IMR-90 (cell line): ENCODE measurements around the gene CHPF2. TPM values are rescaled to one million over a fixed set of nuclear protein-coding genes. Genes with fewer than 3 reads are reported as not detected.

Experiments
- ATAC-seq: fragments of 200-7000 bp; cut with Tn5 transposase; 2 replicates; pipeline ENCODE4 v1.9.1; 2020; ENCODE audit warnings: low read depth, mild to moderate bottlenecking, moderate library complexity
- BruUV-seq: library from RNA; stranded (reverse); fragments of 400-500 nt; replicated peaks from 2 replicates; lab custom pipeline; 2021; lab: Mats Ljungman, UMichigan
- CTCF ChIA-PET: fragments of 300-600 bp; formaldehyde crosslinking; extraction: SDS; loops from one replicate; lab custom pipeline; 2021; ENCODE audit warnings: antibody characterized with exemption; lab: Yijun Ruan, JAX
- POLR2A ChIA-PET: fragments of 300-600 bp; sonication (Branson Sonifier 250); formaldehyde crosslinking; loops from one replicate; lab custom pipeline; 2022; ENCODE audit warnings: antibody characterized with exemption; ENCODE audit not compliant: unreplicated experiment; lab: Charles Lee
- DNase-seq: peaks from one replicate; pipeline ENCODE4 v3.0.0; 2013
- H2AFZ ChIP-seq: replicated peaks from 2 replicates; pipeline ENCODE3; 2013; ENCODE audit warnings: low read length, mild to moderate bottlenecking; ENCODE audit not compliant: poor library complexity
- H2AK5ac ChIP-seq: 2 replicates; pipeline ENCODE4 v1.6.1; 2013; ENCODE audit warnings: low read depth, low read length, inconsistent platforms
- H2AK9ac ChIP-seq: replicated peaks from 2 replicates; pipeline ENCODE3; 2013; ENCODE audit warnings: mild to moderate bottlenecking, low read depth, low read length, moderate library complexity; ENCODE audit not compliant: poor library complexity
- H2BK120ac ChIP-seq: 2 replicates; pipeline ENCODE4 v1.6.1; 2013; ENCODE audit warnings: low read depth, low read length, inconsistent platforms
- H2BK15ac ChIP-seq: 3 replicates; pipeline ENCODE4 v1.6.1; 2013; ENCODE audit warnings: low read depth, low read length, inconsistent platforms
- H2BK20ac ChIP-seq: 2 replicates; pipeline ENCODE4 v1.6.1; 2013; ENCODE audit warnings: low read depth, mild to moderate bottlenecking, inconsistent platforms, low read length, moderate library complexity
- H2BK5ac ChIP-seq: 2 replicates; pipeline ENCODE4 v1.6.1; 2013; ENCODE audit warnings: mild to moderate bottlenecking, low read depth, low read length, inconsistent platforms; ENCODE audit not compliant: poor library complexity, severe bottlenecking
- H3K14ac ChIP-seq: replicated peaks from 2 replicates; pipeline ENCODE4 v1.6.1; 2013; ENCODE audit warnings: low read depth, low read length, inconsistent platforms
- H3K18ac ChIP-seq: 2 replicates; pipeline ENCODE4 v1.6.1; 2013; ENCODE audit warnings: low read depth, low read length, control low read depth
- H3K23ac ChIP-seq: 2 replicates; pipeline ENCODE4 v1.6.1; 2013; ENCODE audit warnings: low read depth, low read length, inconsistent platforms
- H3K27ac ChIP-seq: 2 replicates; pipeline ENCODE4 v1.5.1; 2013; ENCODE audit warnings: mild to moderate bottlenecking, control low read depth, low read length; ENCODE audit not compliant: insufficient read depth
- H3K27me3 ChIP-seq: 2 replicates; pipeline ENCODE4 v1.6.1; 2013; ENCODE audit warnings: low read length; ENCODE audit not compliant: control insufficient read depth, insufficient read depth
- H3K36me3 ChIP-seq: 2 replicates; pipeline ENCODE4 v1.6.1; 2013; ENCODE audit warnings: low read length, mixed read lengths; ENCODE audit not compliant: control insufficient read depth, insufficient read depth
- H3K4ac ChIP-seq: 2 replicates; pipeline ENCODE4 v1.6.1; 2013; ENCODE audit warnings: low read depth, low read length, inconsistent platforms
- H3K4me1 ChIP-seq: 2 replicates; pipeline ENCODE4 v1.6.1; 2013; ENCODE audit warnings: low read length, mixed read lengths; ENCODE audit not compliant: control insufficient read depth, insufficient read depth
- H3K4me2 ChIP-seq: 2 replicates; pipeline ENCODE4 v1.6.1; 2013; ENCODE audit warnings: low read depth, mild to moderate bottlenecking, control low read depth, low read length, moderate library complexity
- H3K4me3 ChIP-seq: 2 replicates; pipeline ENCODE4 v1.5.1; 2013; ENCODE audit warnings: low read depth, mild to moderate bottlenecking, control low read depth, low read length, moderate library complexity; ENCODE audit not compliant: insufficient read depth
- H3K56ac ChIP-seq: 2 replicates; pipeline ENCODE4 v1.6.1; 2013; ENCODE audit warnings: low read length, inconsistent platforms; ENCODE audit not compliant: insufficient read depth; ENCODE audit errors: extremely low read depth
- H3K79me1 ChIP-seq, 2 experiments: 2 replicates each; pipeline ENCODE4 v1.6.1; 2013; ENCODE audit warnings: low read length in 2 of 2, inconsistent platforms in 1 of 2, low read depth in 1 of 2
- H3K9ac ChIP-seq: 2 replicates; pipeline ENCODE4 v1.6.1; 2013; ENCODE audit warnings: low read depth, low read length, control low read depth
- H3K9me1 ChIP-seq: 2 replicates; pipeline ENCODE4 v1.6.1; 2013; ENCODE audit warnings: low read length, inconsistent platforms; ENCODE audit not compliant: insufficient read depth
- H3K9me3 ChIP-seq: 2 replicates; pipeline ENCODE4 v1.6.1; 2013; ENCODE audit warnings: low read length; ENCODE audit not compliant: control insufficient read depth, insufficient read depth
- H4K20me1 ChIP-seq: 2 replicates; pipeline ENCODE4 v1.6.1; 2013; ENCODE audit warnings: low read length, inconsistent platforms; ENCODE audit not compliant: insufficient read depth
- H4K5ac ChIP-seq: 2 replicates; pipeline ENCODE4 v1.6.1; 2013; ENCODE audit warnings: mild to moderate bottlenecking, low read depth, low read length, control low read depth
- H4K8ac ChIP-seq, 2 experiments: 2 replicates each; pipeline ENCODE4 v1.6.1; 2013; ENCODE audit warnings: low read depth in 2 of 2, low read length in 2 of 2, control low read depth in 1 of 2, inconsistent platforms in 1 of 2
- H4K91ac ChIP-seq: 2 replicates; pipeline ENCODE4 v1.6.1; 2013; ENCODE audit warnings: low read depth, low read length, inconsistent platforms; ENCODE audit not compliant: insufficient read depth
- CHD1 ChIP-seq: IDR thresholded peaks from 2 replicates; pipeline ENCODE4 v1.6.1; 2012; ENCODE audit warnings: low read depth, low read length, improper control_type of control experiment
- CTCF ChIP-seq: conservative IDR thresholded peaks from 2 replicates; pipeline ENCODE4 v1.5.1; 2012; ENCODE audit warnings: mild to moderate bottlenecking, low read depth, low read length, improper control_type of control experiment
- ELK1 ChIP-seq: fragments of 150-350 bp; IDR thresholded peaks from 2 replicates; pipeline ENCODE4 v1.6.1; 2016; ENCODE audit warnings: low read depth, mild to moderate bottlenecking, low read length, moderate library complexity, borderline replicate concordance
- MAFK ChIP-seq: IDR thresholded peaks from 2 replicates; pipeline ENCODE4 v1.6.1; 2012; ENCODE audit warnings: low read depth, low read length, improper control_type of control experiment
- MXI1 ChIP-seq: IDR thresholded peaks from 2 replicates; pipeline ENCODE4 v1.6.1; 2012; ENCODE audit warnings: low read depth, mild to moderate bottlenecking, low read length, moderate library complexity, borderline replicate concordance
- NFE2L2 ChIP-seq: fragments of 150-350 bp; IDR thresholded peaks from 2 replicates; pipeline ENCODE4 v1.6.1; 2016; ENCODE audit warnings: low read depth, mild to moderate bottlenecking, low read length
- POLR2A ChIP-seq: IDR thresholded peaks from 2 replicates; pipeline ENCODE4 v1.6.1; 2012; ENCODE audit warnings: mild to moderate bottlenecking, low read depth, low read length
- RAD21 ChIP-seq: IDR thresholded peaks from 2 replicates; pipeline ENCODE4 v1.6.1; 2012; ENCODE audit warnings: low read length, improper control_type of control experiment
- RCOR1 ChIP-seq: IDR thresholded peaks from 2 replicates; pipeline ENCODE4 v1.6.1; 2012; ENCODE audit warnings: mild to moderate bottlenecking, low read length, improper control_type of control experiment; ENCODE audit not compliant: insufficient replicate concordance
- SMC3 ChIP-seq: fragments of 150-350 bp; IDR thresholded peaks from 2 replicates; pipeline ENCODE4 v1.6.1; 2016; ENCODE audit warnings: low read depth, mild to moderate bottlenecking, antibody characterized with exemption, low read length, moderate library complexity
- WGBS, 2 experiments: methylation state at CpG; one replicate each; pipeline versions ENCODE4 v1.1.5 to v1.1.7; 2013; ENCODE audit warnings: missing lambda C conversion rate in 2 of 2; ENCODE audit not compliant: insufficient read length in 1 of 2; ENCODE audit errors: extremely low coverage in 2 of 2; 5-methylcytosine and 5-hydroxymethylcytosine counted together
- dilution Hi-C: fragments of 300-500 bp; cut with HindIII; formaldehyde crosslinking; loops from one replicate; pipeline ENCODE4 v1.14.3; 2018; ENCODE audit warnings: low sequenced_read_pairs; ENCODE audit not compliant: unreplicated experiment
- in situ Hi-C: fragments of 300-500 bp; cut with MboI; formaldehyde crosslinking; loops from 3 replicates; pipeline ENCODE4 v1.14.3; 2019; ENCODE audit warnings: low sequenced_read_pairs, inconsistent platforms, mixed read lengths
- intact Hi-C: fragments of 100-400 bp; cut with micrococcal nuclease; formaldehyde crosslinking; loops from 2 replicates; pipeline ENCODE4 v1.10.0; 2022
- polyA plus RNA-seq, 3 experiments: library from polyadenylated mRNA; depleted of rRNA; stranded (reverse); fragments of >200 nt; gene quantifications; 2 replicates each; pipeline ENCODE4 v1.2.3, GENCODE V29; 2012; ENCODE audit warnings: low replicate concordance in 1 of 3
- total RNA-seq: library from RNA; depleted of rRNA; stranded (reverse); fragments of >200 nt; gene quantifications from 2 replicates; pipeline ENCODE4 v1.2.3, GENCODE V29; 2012

Gene CHPF2
- total and polyA plus RNA-seq, 2 of the 4 experiments (the other 2 are of a cell fraction) = 26.2 to 77.0 TPM

GRCh38 chr7:151228024-151228866, 4.0 kb upstream of the CHPF2 start (continued):
- TF ChIP-seq CTCF = no peak

- Histone ChIP-seq H3K4ac (no peak overlapping the region), H3K14ac (no peak overlapping the region), H3K27ac (no peak overlapping the region), H2BK15ac (no peak overlapping the region), H3K9me3 (no peaks in the 10 kb centered on the region), H4K5ac (no peak overlapping the region), H4K8ac (no peak overlapping the region), H2AK5ac (no peak overlapping the region), H3K79me1 (peaks cover 15 to 45% of the 10 kb centered on the region in 2 experiments), H2AFZ (no peak overlapping the region), H2AK9ac (no peak overlapping the region), H4K91ac (no peak overlapping the region), H3K4me2 (no peak overlapping the region), H3K23ac (no peak overlapping the region), H3K9me1 (peaks cover 8% of the 10 kb centered on the region), H3K9ac (no peak overlapping the region), H3K4me3 (no peak overlapping the region), H4K20me1 (peaks cover 15% of the 10 kb centered on the region), H3K56ac (no peak overlapping the region), H3K18ac (no peak overlapping the region), H2BK120ac (no peak overlapping the region), H3K27me3 (no peaks in the 10 kb centered on the region), H2BK20ac (no peak overlapping the region), H3K4me1 (peaks cover 18% of the 10 kb centered on the region), H2BK5ac (no peak overlapping the region), H3K36me3 (peaks cover 9% of the 10 kb centered on the region)
- intact Hi-C loops = no loop called here
- dilution Hi-C loops = no loop called here
- ChIA-PET CTCF (interaction anchor here (0.6 kb wide), 1 partner anchor 149 kb away, joined by 3 read pairs; the partner anchor contains the start of gene FASTK), POLR2A (interaction anchor here (0.6 kb wide), 1 partner anchor 14 kb away, joined by 3 read pairs; no protein-coding TSS in a partner anchor)
- WGBS, 2 experiments = 80% methylated on average over 5 of the region's 10 CpGs; no CpG with 5 or more reads in 1 of the 2 experiments
- ATAC-seq (no peak), DNase-seq (no peak)
- no TSS peak for BruUV-seq
- in situ Hi-C loops = no loop called here
- no peak for TF ChIP-seq POLR2A
- no peak for TF ChIP-seq SMC3
- TF ChIP-seq RAD21 = no peak
- no peak for TF ChIP-seq NFE2L2
- TF ChIP-seq MAFK = no peak
- TF ChIP-seq MXI1 = no peak
- no peak for TF ChIP-seq ELK1
- TF ChIP-seq CTCF = no peak
- no peak for TF ChIP-seq RCOR1
- TF ChIP-seq CHD1 = no peak
Observed at GRCh38 chr7:151229249-151229648, 3.0 kb upstream of the CHPF2 start.
